GM19043 (cell line): ENCODE measurements around the gene SEMA5A.

ENCODE experiments used
- ATAC-seq: cut with Tn5 transposase; IDR thresholded peaks from one replicate; pipeline ENCODE4 v1.9.1; 2021; ENCODE audit warnings: low read depth; ENCODE audit not compliant: unreplicated experiment

SEMA5A gene

DNA sequence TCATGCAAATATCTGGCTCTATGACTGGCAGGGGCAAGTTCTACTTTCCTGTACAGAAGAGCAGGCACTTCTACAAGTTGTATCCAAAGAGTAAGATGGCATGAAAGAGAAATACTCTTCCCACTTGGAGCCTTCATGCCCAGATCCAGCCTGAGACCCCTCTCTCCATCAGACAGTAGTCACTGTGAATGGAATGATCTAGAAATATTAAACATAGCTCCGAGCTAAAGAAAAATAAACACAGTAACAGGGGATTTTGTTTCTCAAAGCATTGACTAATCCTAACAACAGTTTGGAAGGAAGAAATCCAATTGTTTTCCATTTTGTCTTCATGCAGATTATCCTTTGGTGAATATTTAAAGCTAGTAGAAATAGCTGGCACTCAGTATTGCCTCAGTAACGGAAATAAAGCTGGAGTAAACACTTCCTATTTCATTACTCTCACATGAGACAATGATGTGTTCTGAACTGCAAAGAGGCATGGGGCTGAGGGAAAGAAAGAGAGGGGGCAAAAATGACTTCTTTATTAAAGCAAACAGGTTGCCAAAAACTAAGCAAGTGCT is 100.0 kb downstream of the SEMA5A start:
- no peak for ATAC-seq

DNA sequence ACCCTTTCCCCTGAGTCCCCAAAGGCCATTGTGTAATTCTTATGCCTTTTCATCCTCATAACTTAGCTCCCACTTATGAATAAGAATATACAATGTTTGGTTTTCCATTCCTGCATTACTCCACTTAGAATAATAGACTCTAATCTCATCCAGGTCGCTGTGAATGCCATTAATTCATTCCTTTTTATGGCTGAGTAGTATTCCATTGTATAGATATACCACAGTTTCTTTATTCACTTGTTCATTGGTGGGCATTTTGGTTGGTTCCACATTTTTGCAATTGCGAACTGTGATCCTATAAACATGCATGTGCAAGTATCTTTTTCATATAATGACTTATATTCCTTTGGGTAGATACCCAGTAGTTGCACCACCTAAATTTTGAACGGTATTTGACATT is 101.5 kb downstream of the SEMA5A start:
- no peak for ATAC-seq

DNA sequence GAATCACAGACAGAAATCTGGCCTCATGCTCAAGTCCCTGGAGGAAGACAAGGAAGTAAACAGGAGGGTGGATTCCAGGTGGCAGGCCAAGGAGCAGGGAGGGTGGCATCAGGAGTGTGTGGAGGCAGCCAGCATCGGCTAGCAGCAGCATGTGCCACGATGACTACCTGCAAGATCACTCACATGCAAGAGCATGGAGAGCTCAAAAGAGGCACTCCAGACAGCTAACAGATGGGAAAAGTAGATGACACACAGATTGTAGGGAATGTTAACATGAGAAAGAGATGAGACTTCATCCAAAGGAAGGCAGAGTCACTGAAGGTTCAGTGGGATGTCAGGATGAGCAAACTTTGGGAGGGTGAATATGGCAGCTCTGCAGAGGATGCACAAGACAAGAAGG is 104.3 kb downstream of the SEMA5A start:
- ATAC-seq = no peak

DNA sequence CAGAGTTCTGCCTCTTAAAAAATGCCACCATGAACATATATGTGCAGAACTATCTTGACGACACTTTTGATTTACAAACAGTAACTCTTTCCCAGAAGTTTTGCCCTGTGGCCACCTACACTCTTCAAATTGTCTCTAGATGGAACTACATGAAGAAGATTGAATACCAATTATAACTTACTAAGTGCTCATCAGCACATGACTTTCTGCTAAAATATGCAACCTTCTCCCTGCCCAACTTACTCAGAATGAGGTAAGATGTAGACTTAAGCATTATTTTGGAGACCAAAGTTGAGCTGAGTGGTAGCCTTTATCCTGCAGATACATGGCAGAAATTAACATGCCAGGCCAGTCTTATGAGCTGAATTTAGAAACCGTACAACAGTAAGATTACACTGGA is 105.4 kb downstream of the SEMA5A start:
- ATAC-seq = no peak

DNA sequence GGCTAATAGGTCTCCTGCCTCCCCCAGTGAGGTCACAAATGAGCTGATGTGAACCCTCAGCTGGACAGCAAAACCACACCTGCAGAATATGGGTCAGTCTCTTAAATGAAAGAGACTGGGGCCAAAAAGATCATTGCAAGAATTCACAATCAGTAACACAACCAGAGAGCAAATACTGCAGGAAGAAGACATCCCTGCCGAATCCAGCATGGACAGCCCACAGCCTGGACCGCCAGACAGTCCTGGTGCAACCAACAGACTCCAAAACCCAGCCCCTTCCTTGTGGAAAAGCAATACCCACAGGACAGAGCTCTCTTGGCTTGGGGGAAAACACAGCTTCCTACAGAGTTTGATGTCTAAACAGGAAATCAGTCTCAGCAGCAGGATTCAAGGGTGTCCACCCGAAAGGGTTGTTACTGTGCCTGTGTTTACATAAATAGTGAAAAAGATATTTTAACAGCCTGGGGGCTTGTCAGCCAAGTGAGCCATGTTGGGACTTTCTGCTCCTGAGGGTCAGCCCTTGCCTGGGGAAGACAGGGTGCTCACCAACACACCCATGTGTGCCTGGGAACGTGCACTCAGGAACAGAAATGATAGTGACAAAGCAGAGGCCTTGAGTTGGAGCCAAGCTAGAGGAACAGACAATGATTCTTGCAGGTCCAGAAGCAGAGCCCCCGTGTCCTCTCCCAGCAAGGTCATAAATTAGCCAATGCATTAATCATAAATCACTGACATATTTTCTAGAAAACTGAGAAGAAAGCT is 106.2 kb downstream of the SEMA5A start:
- ATAC-seq = no peak

DNA sequence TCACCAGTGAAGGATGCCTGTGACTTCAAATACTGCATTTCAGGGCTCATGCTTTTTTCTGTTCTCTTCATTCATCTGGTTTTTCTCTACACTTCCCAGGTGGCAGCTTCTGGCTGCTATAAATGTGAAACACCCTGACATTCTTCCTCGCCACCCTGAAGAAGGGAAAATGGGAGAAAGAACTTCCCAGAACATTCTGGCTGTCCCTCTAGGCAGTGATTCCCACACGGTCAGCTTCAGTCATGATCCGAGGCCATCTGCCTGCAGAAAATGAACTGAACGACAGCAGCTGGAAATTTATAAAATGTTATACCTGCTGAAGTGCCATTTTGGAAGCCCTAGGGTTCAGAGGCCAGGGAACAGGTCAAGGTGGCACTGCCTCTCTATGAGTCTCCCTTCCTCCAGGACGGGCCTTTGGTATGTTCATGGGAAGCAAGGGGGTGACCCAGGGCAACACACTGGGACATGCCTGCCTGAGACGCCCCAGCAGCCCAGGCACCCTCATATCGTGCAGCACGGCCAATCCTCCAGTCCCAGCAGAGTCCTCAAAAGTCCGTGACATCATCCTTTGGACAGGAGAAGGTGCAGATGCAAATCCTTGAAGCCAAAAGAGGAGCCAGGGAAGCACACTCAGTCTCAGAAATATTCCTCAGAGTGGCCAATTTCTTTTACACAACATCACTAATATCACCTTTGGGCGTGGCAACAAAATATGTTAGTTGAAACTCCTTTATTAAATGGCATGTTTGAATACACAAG is 107.1 kb downstream of the SEMA5A start:
- no peak for ATAC-seq

DNA sequence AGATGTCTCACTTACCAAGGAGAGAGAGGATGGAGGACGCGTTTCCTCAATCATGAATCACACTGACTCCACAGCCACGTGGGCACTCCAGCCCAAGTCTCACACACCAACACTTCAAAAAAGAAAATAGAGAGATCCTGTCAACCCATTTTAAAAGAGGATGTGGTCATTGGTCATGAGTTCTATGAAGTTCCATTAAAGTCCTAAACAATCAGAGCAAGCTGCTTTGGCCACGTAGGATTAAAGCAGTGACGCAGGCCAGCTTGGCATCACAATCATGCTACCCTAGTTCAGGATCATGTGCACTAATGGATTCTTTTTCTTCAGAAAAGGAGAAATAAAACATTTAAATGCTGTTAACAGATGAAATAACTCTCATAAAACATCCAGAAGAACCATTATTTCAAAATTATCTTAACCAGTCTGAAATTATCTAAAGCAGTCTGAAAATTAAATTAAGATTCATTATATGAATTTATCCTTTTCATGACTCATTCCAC is 108.1 kb downstream of the SEMA5A start:
- ATAC-seq = no peak

DNA sequence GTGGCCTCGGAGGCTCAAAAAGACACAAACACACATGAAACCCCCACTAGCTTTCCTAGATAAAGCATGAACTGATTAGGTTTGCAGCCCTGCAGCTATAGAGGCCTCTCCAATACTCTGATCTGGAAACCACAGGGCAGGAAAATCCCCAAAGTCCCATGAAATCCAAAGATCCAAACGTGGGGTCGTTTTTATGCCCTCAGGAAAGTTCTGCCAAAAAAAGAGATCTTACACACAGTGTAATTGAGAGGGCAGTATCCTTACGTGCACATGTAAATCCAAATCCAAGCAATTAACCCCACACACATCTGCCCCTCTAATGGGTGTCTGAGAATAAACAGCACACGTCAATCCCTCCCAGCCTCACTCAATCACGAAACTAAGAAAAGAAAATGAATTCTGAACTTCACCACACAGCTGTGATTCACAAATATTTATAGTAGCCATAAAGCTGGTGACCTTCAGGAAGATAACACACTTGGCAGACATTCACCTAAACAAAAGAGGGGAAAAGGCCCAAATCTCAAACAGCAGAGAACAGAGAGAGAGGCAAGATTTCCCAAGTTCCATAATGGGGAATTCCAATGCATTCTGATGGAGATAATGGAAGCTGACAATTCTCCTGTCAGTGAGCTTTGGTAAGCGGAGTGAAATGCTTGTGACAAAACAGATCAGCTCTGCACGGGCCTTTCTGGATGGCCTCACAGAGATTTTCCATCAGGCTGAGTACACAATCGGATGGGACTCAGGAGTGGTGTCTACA is 114.2 kb downstream of the SEMA5A start:
- ATAC-seq = no peak

DNA sequence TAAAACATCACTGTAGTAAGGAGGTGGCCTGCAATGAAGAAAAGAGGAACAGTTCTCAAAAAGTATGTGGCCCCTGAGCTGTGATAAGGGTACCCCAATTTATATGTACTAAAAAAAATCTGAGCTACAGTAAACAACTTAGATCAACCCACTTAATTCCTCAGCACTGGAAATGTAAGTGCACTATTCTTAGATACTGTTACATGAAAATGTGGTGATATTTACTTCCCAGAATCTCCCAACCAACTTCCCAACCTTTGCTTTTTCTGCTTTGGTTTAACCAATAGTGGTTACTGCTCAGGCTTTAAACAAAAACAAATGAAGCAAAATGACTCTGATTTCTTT is 114.8 kb downstream of the SEMA5A start:
- ATAC-seq = no peak

DNA sequence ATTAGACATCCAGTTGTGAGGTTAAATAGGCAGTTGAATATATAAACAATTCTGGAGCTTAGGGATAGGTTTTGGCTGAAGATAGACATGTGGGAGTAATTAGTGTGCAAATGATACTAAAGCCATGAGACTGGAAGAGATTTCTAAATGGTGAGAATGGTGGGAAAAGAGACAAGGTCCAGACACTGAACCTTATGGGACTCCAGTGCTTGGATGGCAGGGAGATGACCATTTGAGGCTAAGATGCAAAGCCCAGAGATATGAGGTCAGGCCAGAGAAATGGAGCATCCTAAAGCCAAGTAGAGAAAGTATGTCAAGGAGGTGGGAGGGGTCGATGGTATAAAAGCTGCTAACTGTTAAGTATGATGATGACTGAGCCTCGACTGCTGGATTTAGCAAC is 115.6 kb downstream of the SEMA5A start:
- ATAC-seq = no peak

DNA sequence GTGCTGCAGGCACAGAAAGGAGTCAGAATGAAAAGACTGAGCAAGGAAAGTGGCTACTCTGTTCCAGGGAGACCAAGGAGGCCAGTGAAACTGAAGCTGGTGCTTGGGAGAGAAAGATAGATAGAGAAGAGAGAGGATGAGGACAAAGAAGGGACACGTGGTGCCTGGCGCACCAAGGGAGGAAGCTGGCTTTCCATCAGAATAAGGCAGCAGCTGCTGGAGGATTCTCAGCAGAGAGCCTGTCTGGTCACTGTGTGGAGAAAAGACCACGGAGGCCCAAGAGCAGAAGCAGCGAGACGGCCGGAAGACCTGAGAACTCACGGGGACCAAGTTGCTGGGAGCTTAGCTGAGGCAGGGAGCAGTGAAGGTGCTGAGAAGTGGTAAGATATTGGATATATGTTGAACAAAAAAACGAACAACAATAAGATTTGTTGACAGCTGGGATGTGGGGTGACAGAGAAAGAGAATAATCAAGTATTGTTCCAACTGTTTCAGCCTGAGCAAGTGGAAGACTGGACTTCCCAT is 116.1 kb downstream of the SEMA5A start:
- no peak for ATAC-seq

DNA sequence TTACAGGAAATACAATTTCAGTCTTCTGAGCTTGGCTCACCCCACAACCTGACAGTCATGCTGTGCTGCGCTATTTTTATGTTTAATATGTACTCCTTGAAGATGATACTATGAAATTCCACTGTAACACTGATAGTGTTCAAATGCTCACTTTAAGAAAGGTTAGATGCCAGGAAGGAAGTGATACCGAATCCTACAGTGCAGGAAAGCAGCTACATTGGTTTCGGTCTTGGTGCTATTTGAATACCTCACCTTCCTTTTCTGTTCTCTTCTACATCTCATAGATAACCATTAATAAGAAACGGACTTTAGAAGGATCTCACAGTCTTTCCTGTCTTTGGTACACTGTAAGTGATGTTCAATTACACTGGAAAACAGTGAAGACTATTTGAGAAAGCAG is 117.6 kb downstream of the SEMA5A start:
- ATAC-seq = no peak

DNA sequence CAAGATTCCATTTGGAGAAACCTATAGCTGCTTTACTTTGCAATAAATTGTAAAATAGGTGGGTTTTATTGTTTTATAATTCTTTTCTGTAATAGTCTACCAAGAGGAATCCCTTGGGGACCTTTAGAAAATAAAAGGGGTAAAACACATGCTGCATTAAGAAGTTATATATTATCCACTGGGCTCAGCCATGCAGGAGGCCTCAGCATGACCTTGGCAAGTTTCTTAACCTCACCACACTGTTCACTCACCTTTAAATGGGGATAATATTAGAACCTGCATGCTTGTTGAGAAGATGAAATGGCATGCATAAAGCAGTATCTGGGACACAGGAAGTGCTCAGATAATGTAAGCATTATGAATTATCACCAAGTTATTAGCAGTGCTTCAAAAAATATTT is 120.2 kb downstream of the SEMA5A start:
- no peak for ATAC-seq

DNA sequence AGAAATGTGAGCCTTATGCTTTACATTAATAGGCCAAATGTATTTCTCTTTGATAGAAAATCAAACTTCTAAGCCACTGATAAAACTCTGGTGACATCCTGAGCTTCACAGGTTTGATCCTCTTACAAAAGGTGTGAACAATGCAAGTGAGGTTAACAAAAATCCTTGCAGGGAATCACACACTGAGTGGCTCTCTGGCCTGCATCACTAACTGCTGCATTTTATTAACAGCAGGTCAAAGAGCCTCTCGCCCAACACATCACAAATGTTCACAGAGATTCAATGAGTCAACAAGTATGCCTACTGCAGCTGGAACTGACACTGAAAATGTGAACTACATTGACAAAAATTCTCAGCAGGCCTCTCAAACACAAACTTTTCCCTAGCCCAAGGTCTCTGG is 122.3 kb downstream of the SEMA5A start:
- no peak for ATAC-seq

DNA sequence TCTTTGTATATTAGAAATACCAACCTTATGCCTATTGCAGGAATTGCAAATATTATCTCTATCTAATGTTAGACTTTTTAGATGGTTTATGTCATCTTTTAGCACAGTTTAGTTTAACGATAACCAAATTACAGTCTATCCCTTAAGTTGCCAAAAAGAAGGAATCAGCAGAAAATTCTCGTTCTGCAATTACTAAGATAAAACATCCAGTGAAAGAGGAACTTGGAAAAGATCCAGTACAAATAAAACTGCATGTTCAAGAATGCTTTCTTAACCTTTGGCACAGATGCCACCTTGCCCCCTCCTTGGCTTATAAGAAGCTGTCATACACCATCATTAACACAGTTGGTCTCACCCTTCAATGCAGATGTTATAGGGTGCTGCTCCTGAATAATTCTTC is 124.0 kb downstream of the SEMA5A start:
- ATAC-seq = no peak

DNA sequence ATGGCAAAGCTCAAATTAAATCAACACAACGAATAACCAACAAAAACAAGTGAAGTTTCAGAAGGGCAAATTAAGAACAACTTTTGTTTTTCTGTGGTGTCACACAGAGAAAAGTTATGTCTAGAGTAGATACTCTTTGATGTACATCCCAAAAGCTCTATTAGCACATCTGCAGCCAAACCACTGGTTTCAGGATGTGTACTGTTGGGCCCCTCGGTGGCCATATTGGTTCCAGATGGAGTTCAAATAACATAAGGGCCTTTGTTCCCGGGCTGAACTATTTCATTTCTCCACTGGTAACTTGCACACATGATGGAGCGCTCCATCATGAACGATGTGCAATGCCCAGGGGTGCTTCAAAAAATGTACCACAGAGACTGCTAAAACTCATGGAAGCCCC is 126.1 kb downstream of the SEMA5A start:
- ATAC-seq = no peak

DNA sequence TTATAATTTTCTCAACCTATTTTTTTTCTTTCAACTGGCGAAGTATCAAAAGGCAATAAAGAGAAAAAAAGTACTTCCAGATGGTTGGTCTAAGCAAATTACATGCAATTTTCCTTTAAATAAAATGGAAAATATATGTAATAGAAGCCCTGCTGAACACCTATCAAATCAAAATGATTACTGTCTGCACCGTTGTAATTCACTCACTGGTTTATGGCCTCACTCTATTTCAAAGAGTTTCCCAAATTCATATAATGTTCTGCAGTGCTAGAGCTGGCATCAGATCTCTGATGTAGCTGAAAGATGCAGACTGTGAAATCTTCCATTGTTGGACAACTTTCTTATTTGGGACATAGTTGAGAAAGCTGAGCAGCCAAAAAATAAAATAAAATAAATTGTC is 130.3 kb downstream of the SEMA5A start:
- ATAC-seq = no peak

DNA sequence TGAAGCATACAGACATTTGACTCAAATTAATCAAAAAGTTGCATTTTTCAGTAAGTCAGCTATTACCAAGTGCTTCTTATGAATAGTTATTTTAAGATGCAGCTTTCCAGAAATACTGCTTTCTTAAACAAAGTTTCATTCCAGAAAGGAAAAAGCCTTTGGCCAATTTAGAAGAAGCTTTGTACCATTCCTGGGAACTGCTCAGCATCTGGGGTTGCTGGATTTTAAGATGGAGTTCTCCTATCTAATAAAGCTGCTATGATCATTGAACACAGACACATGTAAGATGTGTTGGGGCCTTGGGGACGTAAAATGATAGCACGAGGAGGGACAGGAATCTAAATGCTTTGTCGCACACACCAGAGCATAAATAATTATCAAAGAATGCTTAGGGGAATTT is 130.8 kb downstream of the SEMA5A start:
- no peak for ATAC-seq

DNA sequence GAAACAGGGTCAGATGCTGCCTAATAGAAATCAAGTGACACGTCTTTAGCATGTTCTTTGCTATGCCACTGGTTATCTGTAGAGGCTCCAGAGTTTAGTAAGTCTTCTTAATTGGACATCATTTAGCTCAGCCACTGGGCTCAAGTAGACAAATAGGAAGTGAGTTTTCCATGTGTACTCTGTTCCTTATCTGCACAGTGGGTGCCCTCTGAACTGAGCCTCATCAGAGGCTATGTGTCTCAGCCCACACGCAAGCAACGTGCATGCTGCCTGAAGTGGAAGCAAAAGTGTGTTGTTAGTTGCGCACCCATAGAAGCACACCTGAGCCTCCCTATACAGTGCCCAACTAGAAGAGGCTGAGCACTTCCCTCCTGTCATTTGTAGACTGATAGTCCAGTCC is 134.7 kb downstream of the SEMA5A start:
- ATAC-seq = no peak

DNA sequence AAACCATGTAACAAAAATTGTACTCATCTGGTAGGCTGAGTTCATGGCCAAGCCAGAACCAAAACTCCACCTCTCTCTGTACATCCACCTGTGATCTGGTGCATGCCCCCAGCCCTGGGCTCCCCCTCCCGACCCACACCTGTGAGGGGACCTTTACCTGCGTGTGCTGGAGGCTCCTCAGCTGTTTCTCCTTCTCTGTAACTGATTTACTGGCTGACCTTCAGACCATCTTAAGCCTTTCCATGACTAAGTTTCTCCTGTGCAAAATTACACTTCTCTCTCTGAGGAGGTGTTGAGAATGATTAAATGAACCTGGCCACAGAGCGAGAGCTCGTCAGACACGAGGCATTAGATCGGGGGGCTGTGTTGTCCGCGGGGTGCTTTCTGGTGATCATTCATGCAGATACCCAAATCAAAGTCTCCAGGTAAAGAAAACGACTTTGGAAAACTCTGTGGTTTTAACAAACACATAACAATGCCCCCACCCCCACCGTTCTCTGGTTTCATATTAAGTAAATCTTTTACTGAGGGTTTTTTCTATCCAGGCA is 136.4 kb downstream of the SEMA5A start:
- ATAC-seq = no peak

DNA sequence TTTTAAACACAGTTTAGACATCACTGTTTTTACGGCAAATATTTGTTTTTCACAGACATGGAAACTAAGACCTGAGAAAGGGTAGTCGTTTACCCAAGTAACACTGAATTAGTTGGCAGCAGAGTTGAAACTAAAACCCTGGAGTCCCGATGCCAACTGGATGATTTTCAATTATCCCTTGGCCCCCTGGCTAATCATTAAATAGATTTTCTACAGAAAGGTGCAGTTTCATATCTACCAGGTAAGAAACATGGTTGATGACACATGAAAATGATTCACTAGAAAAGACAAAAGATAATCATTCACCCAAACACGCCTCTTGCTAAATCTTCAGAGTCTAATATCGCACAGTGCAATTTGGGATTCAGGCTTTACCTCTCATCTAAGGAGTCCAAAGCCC is 136.9 kb downstream of the SEMA5A start:
- ATAC-seq = no peak
